Measurements from ENCODE around the gene GHRHR. TPM values are rescaled to one million over a fixed set of nuclear protein-coding genes. Genes with fewer than 3 reads are reported as not detected.

The GHRHR gene
- polyA plus RNA-seq, 1 donor from 2014 or later, result not detected

GRCh38 chr7:30980194-30980593 is 16.4 kb downstream of the GHRHR start:
- TF ChIP-seq EP300 (conservative IDR thresholded peaks at IDR 0.05; ENCODE audit: poor library complexity, severe bottlenecking) (no peak), POLR2AphosphoS5 (IDR thresholded peaks at IDR 0.05) (no peak), RAD21 (conservative IDR thresholded peaks at IDR 0.05) (no peak), MXI1 (conservative IDR thresholded peaks at IDR 0.05; ENCODE audit: poor library complexity, severe bottlenecking) (no peak), TAF1 (IDR thresholded peaks at IDR 0.05; ENCODE audit: low read depth) (no peak), EZH2 (IDR thresholded peaks at IDR 0.05; ENCODE audit: borderline replicate concordance, insufficient read depth, low read length, poor library complexity, severe bottlenecking) (no peak), SMC3 (conservative IDR thresholded peaks at IDR 0.05; ENCODE audit: poor library complexity) (no peak)
- TF ChIP-seq, protein P1, sequence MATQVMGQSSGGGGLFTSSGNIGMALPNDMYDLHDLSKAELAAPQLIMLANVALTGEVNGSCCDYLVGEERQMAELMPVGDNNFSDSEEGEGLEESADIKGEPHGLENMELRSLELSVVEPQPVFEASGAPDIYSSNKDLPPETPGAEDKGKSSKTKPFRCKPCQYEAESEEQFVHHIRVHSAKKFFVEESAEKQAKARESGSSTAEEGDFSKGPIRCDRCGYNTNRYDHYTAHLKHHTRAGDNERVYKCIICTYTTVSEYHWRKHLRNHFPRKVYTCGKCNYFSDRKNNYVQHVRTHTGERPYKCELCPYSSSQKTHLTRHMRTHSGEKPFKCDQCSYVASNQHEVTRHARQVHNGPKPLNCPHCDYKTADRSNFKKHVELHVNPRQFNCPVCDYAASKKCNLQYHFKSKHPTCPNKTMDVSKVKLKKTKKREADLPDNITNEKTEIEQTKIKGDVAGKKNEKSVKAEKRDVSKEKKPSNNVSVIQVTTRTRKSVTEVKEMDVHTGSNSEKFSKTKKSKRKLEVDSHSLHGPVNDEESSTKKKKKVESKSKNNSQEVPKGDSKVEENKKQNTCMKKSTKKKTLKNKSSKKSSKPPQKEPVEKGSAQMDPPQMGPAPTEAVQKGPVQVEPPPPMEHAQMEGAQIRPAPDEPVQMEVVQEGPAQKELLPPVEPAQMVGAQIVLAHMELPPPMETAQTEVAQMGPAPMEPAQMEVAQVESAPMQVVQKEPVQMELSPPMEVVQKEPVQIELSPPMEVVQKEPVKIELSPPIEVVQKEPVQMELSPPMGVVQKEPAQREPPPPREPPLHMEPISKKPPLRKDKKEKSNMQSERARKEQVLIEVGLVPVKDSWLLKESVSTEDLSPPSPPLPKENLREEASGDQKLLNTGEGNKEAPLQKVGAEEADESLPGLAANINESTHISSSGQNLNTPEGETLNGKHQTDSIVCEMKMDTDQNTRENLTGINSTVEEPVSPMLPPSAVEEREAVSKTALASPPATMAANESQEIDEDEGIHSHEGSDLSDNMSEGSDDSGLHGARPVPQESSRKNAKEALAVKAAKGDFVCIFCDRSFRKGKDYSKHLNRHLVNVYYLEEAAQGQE (IDR thresholded peaks at IDR 0.05; ENCODE audit: borderline replicate concordance), result no peak
- TF ChIP-seq, protein P2, sequence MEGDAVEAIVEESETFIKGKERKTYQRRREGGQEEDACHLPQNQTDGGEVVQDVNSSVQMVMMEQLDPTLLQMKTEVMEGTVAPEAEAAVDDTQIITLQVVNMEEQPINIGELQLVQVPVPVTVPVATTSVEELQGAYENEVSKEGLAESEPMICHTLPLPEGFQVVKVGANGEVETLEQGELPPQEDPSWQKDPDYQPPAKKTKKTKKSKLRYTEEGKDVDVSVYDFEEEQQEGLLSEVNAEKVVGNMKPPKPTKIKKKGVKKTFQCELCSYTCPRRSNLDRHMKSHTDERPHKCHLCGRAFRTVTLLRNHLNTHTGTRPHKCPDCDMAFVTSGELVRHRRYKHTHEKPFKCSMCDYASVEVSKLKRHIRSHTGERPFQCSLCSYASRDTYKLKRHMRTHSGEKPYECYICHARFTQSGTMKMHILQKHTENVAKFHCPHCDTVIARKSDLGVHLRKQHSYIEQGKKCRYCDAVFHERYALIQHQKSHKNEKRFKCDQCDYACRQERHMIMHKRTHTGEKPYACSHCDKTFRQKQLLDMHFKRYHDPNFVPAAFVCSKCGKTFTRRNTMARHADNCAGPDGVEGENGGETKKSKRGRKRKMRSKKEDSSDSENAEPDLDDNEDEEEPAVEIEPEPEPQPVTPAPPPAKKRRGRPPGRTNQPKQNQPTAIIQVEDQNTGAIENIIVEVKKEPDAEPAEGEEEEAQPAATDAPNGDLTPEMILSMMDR (IDR thresholded peaks at IDR 0.05; ENCODE audit: poor library complexity, severe bottlenecking), result no peak
- Histone ChIP-seq H3K27ac (ENCODE audit: low read length) (no peak overlapping the region), H3K79me2 (replicated peaks; ENCODE audit: insufficient read depth, low read length) (no peaks in the 10 kb centered on the region), H4K20me1 (ENCODE audit: insufficient read depth) (no peaks in the 10 kb centered on the region), H3K9ac (ENCODE audit: low read length) (no peak overlapping the region), H3K9me2 (ENCODE audit: insufficient read depth, low read length) (no peaks in the 10 kb centered on the region), H3K4me2 (ENCODE audit: low read length) (no peak overlapping the region), H3K9me3 (ENCODE audit: low read length) (no peaks in the 10 kb centered on the region), H3F3A (ENCODE audit: insufficient read depth, low read length, poor library complexity, severe bottlenecking) (no peaks in the 10 kb centered on the region), H2AFZ (ENCODE audit: low read depth, low read length) (no peak overlapping the region), H3K4me3 (ENCODE audit: low read length) (no peak overlapping the region), H3K27me3 (ENCODE audit: insufficient read depth, low read depth, low read length) (no peaks in the 10 kb centered on the region), H3K36me3 (ENCODE audit: insufficient read depth, low read length) (no peaks in the 10 kb centered on the region)

DNA sequence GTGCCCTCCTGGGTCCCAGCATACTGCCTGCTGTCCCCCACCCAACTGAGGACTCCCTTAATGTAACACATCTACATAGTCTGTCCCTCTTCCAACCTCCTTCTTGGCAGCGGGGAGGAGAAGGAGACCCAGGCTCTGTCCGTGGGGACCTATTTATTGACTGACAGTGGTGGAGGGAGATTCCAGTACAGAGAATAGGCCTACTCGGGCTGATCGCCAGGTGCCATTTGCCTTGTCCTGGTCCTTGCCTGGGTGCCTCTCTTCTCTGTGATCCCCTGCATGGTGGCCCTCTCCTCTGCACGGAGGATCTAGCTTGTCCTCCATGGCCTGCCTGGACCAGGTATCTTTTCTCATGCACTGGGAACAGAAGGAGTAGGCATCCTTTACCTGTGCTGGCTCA is 17.0 kb downstream of the GHRHR start:
- H3K9ac ChIP-seq (ENCODE audit: low read length), result no peak overlapping the region
- H3K4me2 ChIP-seq (ENCODE audit: low read length), result no peak overlapping the region
- H3K9me2 ChIP-seq (ENCODE audit: insufficient read depth, low read length), result no peaks in the 10 kb centered on the region
- no peaks in the 10 kb centered on the region for H3F3A ChIP-seq (ENCODE audit: insufficient read depth, low read length, poor library complexity, severe bottlenecking)
- no peaks in the 10 kb centered on the region for H3K79me2 ChIP-seq (replicated peaks; ENCODE audit: insufficient read depth, low read length)
- no peaks in the 10 kb centered on the region for H3K9me3 ChIP-seq (ENCODE audit: low read length)
- H3K4me3 ChIP-seq (ENCODE audit: low read length), result no peak overlapping the region
- TF ChIP-seq TAF1 (IDR thresholded peaks at IDR 0.05; ENCODE audit: low read depth), result no peak
- no peak for TF ChIP-seq EZH2 (IDR thresholded peaks at IDR 0.05; ENCODE audit: borderline replicate concordance, insufficient read depth, low read length, poor library complexity, severe bottlenecking)
- no peak for TF ChIP-seq SMC3 (conservative IDR thresholded peaks at IDR 0.05; ENCODE audit: poor library complexity)
- TF ChIP-seq MXI1 (conservative IDR thresholded peaks at IDR 0.05; ENCODE audit: poor library complexity, severe bottlenecking), result no peak
- TF ChIP-seq RAD21 (conservative IDR thresholded peaks at IDR 0.05), result no peak
- TF ChIP-seq, protein P2 (IDR thresholded peaks at IDR 0.05; ENCODE audit: poor library complexity, severe bottlenecking), result no peak
- no peaks in the 10 kb centered on the region for H3K27me3 ChIP-seq (ENCODE audit: insufficient read depth, low read depth, low read length)
- no peaks in the 10 kb centered on the region for H3K36me3 ChIP-seq (ENCODE audit: insufficient read depth, low read length)
- no peaks in the 10 kb centered on the region for H4K20me1 ChIP-seq (ENCODE audit: insufficient read depth)
- no peak overlapping the region for H2AFZ ChIP-seq (ENCODE audit: low read depth, low read length)
- no peak overlapping the region for H3K27ac ChIP-seq (ENCODE audit: low read length)

Data from neural cell (in vitro differentiated cells).